ENCODE data around the gene HSP90AB1.

DNA sequence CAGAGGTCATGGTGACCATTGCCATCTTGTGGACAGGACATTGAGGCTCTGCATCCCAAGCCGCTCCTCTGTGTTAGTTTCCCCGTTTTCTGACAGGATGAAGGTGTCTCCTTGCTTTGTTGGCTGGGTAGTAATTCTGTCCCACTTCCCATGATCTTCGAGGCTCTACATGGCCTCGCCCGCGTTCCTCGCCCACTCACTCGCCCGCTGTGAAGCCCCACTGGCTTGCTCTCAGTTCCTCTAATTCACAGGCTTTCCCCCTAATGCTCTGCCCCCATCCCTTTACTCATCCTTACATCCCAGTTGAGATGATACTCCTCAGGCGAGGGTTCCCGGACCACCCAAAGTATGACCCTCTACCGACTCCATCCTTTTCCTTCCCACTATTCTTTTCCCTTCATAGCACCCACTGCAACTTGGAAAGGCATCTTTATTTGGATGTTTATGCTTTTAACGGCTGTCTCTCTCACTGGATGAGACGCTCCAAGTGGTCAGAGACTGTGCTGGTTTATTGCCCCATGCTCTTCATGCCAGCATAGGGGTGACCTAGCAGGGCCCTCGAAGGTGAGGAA, 10.9 kb downstream of the HSP90AB1 start:
- TF ChIP-seq, protein P1, sequence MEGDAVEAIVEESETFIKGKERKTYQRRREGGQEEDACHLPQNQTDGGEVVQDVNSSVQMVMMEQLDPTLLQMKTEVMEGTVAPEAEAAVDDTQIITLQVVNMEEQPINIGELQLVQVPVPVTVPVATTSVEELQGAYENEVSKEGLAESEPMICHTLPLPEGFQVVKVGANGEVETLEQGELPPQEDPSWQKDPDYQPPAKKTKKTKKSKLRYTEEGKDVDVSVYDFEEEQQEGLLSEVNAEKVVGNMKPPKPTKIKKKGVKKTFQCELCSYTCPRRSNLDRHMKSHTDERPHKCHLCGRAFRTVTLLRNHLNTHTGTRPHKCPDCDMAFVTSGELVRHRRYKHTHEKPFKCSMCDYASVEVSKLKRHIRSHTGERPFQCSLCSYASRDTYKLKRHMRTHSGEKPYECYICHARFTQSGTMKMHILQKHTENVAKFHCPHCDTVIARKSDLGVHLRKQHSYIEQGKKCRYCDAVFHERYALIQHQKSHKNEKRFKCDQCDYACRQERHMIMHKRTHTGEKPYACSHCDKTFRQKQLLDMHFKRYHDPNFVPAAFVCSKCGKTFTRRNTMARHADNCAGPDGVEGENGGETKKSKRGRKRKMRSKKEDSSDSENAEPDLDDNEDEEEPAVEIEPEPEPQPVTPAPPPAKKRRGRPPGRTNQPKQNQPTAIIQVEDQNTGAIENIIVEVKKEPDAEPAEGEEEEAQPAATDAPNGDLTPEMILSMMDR (IDR thresholded peaks at IDR 0.05; ENCODE audit: insufficient read depth, low read length): no peak
- no peak; the same call in 1 of the 2 replicates for TF ChIP-seq POLR2AphosphoS5 (IDR thresholded peaks at IDR 0.05; ENCODE audit: low read depth)
- TF ChIP-seq, protein P2, sequence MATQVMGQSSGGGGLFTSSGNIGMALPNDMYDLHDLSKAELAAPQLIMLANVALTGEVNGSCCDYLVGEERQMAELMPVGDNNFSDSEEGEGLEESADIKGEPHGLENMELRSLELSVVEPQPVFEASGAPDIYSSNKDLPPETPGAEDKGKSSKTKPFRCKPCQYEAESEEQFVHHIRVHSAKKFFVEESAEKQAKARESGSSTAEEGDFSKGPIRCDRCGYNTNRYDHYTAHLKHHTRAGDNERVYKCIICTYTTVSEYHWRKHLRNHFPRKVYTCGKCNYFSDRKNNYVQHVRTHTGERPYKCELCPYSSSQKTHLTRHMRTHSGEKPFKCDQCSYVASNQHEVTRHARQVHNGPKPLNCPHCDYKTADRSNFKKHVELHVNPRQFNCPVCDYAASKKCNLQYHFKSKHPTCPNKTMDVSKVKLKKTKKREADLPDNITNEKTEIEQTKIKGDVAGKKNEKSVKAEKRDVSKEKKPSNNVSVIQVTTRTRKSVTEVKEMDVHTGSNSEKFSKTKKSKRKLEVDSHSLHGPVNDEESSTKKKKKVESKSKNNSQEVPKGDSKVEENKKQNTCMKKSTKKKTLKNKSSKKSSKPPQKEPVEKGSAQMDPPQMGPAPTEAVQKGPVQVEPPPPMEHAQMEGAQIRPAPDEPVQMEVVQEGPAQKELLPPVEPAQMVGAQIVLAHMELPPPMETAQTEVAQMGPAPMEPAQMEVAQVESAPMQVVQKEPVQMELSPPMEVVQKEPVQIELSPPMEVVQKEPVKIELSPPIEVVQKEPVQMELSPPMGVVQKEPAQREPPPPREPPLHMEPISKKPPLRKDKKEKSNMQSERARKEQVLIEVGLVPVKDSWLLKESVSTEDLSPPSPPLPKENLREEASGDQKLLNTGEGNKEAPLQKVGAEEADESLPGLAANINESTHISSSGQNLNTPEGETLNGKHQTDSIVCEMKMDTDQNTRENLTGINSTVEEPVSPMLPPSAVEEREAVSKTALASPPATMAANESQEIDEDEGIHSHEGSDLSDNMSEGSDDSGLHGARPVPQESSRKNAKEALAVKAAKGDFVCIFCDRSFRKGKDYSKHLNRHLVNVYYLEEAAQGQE (IDR thresholded peaks at IDR 0.05; ENCODE audit: insufficient replicate concordance, low read depth): no peak
